Measurements from ENCODE around the gene ATG2A.

ATG2A gene

DNA sequence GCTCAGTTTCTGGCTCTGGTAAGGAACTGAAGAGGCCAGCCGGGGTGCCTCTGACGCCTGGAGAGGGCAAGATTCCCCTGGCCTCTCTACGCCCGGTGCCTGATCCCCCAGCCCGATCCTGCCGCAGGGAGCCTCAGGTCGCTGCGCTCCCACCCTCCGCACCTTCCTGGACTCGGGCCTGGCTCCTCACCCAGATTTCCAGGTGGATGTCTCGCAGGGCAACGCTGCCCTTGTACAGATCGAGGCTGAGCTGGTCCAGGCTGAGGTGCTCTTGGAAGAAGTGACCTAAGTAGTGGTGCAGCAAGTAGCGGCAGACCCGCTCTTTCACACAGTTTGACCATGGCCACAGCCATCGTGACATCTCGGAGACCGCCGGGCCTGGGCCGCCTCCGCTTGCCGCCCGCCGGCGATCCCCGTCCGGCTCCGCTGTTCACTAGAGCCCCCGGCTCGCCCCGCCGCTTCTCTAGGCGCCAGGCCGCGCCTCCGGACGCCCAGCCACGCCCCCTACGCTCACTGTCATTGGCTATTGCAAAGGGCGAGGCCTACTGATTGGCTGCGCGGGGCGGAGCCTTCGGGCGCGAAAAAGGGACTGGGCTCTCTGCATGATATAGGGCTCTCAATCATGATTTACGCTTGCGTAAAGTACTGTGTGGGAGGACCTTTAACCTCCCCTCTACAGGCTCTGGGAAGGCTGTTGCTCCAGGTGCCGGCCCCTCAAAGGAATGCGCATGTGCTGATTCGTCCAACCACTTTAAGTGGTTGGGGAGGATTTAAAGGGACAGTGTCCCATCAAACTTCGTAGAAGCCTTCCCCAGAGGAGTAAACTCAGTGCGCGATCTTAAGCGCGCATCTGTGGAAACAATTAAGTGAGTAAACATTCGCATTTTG lies at the start of gene ATG2A:
Gene ATG2A, minus strand, starts transcription at position 435 of the 888 bp plus-strand sequence. Its CDS starts 74 bp downstream, at position 361.
- DNase-seq = peak; percentile 99

DNA sequence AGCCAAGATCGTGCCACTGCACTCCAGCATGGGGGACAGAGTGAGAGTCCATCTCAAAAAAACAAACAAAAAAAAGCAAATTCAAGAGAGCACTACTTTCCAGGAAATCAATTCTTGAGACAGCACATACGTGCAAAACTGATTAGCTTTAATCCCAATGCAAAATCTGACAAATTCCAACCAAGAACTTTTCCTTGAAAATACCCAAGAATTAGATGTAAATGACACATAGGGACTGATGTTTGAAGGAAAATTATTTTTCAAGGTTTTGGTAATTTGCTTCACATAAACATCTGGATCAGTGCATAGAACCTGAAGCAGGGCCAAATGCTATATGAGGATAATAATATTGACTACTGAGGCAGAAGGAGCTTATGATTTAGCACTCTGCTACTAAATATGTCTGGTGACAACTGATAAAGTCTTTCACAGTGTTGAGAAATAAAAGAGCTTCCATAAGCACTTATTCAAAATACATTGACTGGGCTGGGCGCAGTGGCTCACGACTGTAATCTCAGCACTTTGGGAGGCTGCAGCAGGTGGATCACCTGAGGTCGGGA lies 46.1 kb upstream of the ATG2A start:
- DNase-seq = no peak

DNA sequence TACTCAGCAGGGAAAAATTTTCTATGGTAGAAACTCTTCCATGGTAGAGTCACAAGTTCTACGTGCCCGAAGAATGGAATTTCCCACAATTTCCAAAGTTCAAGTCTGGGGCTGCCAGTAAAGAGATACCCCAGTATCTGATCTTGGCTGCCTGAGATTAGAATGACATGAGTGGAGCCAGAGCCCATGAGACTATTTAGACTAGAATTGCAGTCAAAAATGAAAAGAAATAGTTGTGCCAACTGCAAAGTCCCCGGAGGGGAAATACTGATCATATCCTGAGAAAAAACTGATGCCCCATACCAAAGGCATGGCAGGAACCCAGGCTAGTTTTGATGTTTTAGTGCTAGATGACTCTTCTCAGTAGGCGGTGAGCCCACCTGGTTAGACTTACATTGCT lies 43.7 kb upstream of the ATG2A start:
- DNase-seq = no peak

DNA sequence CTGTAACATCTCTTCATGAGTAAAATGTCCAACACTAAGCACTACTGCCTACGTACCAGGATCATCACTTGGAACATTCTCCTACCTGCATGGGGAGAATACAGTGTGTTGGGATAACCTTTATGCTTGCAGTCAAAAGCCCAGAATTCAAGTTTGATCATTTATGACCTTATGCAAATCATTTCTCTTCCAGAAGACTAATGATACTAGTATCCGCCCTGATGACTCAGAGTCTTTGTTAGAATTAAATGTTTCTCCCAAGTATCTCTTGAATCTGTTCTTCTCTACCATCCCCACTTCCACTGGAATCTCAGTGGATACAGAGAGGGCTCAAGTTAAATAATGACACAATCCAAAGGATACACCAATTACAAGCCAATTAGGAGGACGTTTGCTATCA lies 42.5 kb upstream of the ATG2A start:
- no peak for DNase-seq

DNA sequence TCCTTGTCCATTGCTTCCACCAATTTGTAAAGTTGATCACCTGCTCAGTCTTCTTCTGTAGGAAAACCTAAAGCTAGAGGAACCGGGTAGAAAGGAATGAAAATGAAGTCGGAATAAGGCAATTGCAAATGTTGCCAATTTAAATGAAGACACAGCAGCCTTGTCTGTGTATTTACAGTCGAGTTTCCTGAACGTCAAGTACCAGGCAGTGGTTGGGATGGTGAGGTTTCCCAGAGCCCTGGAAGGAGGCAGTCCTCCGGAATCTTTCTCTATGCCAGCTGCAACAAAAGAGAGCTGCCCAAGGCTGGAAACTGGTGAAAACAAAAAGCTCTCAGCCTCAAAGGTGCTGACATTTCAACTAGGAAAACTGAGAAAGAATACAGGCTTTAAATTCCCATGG lies 37.2 kb upstream of the ATG2A start:
- DNase-seq = no peak

DNA sequence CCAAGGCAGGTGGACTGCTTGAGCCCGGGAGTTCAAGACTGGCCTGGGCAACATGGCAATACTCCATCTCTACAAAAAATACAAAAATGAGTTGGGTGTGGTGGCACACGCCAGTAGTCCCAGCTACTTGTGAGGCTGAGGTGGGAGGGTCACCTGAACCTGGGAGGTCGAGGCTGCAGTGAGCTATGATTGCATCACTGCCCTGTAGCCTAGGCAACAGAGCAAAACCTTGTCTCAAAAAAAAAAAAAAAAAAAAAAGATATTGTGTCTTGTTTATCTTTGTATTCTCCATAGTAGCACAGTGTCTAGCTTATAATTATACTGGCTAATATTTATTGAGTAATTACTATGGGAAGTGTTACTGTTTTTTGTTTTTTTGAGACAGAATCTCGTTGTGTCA lies 34.5 kb upstream of the ATG2A start:
- no peak for DNase-seq

DNA sequence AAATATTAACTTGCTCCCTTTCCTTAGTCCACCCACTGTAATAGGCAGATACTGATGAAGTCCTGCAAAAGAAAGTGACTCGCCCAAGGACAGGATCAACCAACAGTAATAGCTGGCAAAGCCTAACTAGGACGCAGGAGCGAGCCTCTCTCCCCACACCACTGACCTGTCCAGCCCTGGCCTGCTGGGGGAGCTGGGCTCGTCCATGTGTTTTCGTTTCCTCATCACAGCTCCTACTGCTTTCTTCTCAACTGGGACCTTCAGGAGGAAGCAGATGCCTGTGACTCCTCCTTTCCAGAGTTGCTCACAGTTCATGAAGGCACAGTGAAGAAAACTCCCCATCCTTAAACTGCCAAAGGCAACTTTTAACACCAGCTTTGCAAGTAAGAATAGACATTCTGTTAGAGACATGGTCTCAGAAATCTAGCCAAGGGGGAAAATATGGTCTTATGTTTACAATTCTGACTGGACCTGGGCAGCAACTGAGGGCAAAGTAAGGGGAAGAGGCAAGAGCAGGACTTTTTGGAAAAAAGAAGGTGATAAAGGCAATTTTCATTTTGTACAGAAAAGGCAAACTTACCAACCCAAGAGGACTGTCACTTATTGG lies 30.3 kb upstream of the ATG2A start:
- DNase-seq = no peak

DNA sequence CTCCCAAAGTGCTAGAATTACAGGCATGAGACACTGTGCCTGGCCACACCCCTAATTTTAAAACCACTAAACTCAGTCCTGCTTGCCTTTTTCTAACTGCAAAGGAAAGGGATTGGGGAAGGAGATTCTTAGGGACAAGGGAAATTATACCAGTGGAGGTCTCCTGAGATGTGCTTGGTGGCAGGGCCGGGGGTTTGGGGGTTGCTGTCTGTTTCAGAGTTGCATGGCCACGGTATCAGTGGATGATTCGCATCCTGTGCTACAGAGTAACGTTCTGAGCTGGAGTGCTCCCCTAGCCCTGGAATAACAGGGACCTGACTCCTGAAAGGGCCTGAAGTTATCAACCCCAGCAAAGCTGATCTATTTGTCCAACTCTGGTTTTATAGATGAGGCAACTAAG lies 19.5 kb upstream of the ATG2A start:
- no peak for DNase-seq

DNA sequence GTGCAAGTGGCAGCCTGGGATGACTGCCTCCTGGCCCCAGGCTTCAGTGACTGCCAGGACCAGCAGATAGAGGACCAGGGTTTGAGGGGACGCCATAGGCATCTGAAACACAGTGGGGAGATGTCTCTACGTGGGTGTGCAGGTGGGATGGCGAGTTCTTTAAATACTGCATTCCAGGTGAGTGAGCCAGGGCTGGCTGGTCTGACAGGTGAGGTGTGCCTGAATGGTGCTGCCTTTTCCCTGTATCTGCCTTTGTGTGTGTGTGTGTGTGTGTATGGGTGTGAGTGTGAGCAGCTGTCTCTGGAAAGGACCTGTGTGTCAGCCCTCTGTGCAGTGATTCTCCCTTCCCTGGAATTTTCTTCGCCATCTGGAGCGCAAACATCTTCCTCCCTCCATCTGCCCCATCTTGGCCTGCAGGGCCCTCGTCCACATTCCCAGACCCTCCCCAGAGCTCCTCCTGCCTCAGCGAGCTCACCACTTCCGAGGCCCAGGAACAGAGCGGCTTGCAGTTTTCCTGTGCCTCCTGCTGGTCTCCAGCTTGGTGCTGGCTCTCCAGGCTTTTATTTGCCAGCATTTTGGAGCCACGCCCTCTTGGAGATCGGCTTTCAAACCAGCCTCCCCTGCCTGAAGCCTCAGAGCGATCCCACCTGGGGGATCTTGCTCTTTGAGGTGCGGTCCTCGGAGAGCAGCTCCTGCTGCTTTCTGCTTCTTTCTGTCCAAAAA lies 18.5 kb upstream of the ATG2A start, which contains the start of gene GPHA2:
Gene GPHA2, minus strand, starts transcription at position 535 of the 723 bp plus-strand sequence. Its CDS starts 433 bp downstream, at position 102.
- DNase-seq = no peak

DNA sequence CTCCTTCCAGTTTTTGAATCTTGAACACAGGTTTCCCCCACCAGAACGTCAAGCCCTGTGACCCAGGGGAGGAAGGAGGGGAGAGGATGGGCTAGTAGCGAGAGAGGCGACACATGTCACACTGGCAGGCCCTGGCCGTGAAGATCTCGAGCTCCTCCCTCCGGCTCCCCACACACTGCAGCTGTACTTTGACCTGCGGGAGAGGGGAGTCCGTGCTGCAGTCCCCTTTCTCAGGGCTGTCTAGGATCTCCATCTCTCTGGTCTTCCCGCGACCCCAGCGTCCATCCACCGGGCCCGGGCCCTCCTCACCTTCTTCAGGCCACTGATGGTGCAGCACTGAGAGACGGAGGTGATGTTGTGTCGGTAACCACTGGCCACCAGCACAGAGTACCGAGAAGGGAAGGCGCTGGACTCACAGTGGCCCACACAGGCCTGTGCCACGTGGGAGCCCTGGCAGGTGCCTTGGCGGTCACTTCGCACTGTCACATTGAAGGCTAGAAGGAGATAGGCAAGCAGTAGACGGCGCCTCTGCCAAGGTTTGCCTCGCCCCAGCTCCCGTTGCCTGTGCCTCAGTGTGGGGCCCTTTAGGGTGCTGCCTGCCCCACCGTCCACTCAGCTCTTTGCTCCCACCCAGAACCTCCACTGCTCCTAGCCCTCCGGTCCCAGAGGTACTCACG lies 17.8 kb upstream of the ATG2A start:
- no peak for DNase-seq

DNA sequence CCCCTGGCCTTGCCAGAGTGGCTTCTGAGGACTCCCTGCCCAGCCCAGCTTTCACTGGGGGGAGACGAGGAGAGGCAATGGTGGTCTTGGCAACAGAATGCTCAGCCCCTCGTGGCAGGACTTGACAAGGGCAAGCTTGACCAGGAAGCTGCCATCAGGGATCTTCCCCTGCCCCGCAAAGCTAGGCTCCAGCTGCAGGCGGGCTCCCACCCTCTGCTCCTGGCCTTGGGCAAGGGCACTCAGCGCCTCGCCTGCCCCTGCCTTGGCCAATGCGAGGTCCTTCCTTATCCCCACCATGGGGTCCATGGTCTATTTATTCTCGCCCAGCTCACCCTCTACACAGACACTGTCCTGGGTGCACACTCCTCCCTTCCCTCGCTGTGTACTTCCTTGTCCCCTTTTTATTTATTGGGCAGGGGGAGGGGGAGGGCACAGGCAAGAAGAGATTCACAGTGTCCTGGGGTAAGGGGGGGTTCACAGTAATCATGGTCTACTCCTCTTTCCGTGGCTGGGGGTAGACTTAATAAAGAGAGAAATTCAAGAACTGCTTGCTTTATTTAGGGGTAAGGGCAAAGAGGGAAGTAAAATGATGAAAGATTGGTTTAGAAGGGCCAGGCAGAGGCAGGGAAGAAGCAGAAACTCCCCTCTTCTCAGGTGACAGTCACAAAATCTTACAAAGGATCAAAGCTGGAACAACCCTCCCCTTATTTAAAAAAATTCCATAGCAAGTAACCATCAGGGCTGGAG lies 17.1 kb upstream of the ATG2A start:
- DNase-seq = no peak

DNA sequence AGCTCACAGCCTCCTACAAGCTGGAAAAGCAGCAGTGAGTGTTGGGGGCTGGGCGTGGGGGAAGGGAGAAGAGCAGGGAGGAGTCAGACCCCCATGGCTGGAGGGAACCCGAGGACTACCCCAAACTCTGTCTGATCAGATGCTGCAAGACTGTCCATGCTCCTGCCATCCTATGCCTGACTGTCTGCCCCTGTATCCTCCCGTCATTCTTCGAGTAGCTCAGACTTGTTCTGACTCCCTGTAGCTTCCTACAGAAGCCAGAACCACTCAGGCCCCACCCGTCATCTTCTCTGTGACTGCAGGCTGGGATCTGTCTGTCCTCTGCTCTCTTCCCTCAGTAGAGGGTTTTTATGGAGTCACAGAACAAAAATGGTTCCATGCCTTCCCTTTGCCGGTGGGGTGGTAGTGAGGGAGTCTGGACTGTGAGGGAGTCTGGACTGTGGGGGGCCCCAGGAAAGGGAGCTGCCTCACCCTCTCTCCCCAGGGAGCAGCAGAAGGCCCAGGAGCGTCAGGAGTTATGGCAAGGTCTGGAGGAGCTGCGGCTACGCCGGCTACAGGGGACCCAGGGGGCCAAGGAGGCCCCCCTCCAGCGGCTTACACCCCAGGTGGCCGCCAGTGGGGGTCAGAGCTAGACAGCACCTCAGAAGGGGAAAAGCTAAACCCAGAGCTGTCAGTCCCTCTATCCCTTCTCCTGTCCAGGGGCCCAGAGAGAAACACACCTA lies 16.4 kb upstream of the ATG2A start:
- no peak for DNase-seq

DNA sequence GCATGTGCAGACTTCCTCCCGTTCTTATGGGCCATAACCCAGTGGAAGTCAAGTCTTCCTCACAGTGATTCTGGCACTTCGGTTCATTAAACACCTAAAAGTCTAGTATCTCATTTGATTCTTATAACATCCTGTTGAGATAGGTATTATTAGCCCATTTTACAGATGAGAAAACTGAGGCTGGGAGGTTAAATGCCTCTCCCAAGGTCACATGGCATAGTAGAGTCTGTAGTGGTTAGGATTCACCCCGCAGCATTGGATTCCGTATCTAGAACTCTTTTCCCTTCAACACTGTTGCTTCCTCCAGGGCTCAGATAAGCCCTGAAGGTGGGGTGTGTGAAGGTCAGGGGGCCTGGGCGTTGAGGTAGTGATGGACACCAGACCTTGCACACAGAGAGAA lies 15.3 kb upstream of the ATG2A start:
- DNase-seq = no peak

DNA sequence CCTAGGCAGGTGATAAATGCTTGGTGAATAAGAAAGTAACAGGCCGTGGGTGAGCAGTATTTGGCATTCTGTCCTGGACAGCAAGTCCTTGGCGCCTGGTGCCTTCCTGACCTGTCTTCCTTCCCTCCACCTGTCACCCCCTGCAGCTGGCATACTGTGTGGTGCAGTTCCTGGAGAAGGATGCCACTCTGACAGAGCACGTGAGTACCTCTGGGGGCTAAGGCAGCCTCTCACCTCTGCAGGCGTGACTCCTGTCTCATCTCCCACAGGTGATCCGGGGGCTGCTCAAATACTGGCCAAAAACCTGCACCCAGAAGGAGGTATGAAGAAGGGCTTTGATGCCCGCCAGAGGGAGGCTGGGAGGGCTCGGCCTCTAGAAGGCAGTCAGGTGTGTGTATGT lies 14.3 kb upstream of the ATG2A start:
- DNase-seq = no peak

DNA sequence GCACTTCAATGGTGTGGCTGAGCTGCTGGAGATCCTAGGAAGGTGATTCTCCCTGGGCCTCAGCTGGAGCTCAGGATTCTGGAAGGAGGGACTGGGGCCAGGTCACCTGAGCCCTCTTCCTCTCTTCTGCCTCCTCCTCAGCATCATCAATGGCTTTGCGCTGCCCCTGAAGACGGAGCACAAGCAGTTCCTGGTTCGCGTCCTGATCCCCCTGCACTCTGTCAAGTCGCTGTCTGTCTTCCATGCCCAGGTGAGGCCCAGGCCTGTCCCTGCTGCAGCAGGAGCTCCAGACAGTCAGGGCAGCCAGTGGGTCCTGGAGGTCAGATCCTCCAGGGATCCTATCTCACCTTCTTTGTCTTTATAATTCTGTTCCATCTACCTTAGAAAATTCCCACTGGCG lies 13.3 kb upstream of the ATG2A start:
- DNase-seq = no peak

DNA sequence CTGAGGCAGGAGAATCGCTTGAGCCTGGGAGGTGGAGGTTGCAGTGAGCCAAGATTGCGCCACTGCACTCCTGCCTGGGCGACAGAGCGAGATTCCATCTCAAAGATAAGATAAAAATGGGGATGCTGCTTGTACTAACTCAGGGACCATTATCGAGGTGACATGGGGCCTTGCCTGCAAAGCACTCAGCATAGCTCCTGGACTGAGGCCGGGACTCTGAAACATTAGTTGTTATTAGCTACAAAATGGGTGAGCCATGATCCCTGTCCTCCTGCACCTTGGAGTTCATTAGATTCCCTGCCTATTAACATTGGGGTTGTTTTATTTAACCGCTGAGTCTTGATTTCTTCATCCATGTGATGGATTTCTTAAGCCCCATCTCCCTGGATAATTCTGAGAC lies 12.6 kb upstream of the ATG2A start:
- DNase-seq = no peak

DNA sequence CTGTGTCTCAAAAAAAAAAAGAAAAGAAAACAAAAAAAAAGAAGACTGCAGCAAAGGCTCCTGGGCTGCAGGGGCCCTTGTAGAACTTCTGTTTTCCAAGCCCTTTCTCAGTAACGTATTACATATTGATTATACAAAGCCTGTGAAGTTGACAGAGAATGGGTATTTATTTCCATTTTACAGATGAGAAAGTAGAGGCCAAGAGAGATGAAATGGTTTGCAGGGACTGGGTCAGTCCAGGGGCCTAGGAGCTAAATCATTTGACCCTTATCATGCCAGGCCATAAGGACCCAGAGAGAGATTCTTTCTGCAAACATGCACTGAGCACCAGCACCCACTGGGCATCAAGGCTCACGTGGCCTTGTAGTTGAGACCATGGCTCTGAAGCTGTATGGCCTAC lies 11.9 kb upstream of the ATG2A start:
- DNase-seq = no peak

DNA sequence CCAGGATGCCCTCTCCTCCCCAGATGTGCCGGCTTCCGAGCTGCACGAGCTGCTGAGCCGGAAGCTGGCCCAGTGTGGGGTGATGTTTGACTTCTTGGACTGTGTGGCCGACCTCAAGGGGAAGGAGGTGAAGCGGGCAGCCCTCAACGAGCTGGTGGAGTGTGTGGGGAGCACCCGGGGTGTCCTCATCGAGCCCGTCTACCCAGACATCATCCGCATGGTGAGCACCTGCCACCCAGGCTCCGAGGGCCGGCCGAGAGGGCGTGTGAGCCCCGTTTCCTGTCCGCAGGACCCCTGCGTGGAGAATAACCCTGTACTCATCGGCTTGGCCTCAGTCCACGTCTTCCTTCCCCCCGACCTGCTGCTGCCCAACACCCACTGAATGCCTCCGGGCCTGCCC lies 9.7 kb upstream of the ATG2A start:
- no peak for DNase-seq

DNA sequence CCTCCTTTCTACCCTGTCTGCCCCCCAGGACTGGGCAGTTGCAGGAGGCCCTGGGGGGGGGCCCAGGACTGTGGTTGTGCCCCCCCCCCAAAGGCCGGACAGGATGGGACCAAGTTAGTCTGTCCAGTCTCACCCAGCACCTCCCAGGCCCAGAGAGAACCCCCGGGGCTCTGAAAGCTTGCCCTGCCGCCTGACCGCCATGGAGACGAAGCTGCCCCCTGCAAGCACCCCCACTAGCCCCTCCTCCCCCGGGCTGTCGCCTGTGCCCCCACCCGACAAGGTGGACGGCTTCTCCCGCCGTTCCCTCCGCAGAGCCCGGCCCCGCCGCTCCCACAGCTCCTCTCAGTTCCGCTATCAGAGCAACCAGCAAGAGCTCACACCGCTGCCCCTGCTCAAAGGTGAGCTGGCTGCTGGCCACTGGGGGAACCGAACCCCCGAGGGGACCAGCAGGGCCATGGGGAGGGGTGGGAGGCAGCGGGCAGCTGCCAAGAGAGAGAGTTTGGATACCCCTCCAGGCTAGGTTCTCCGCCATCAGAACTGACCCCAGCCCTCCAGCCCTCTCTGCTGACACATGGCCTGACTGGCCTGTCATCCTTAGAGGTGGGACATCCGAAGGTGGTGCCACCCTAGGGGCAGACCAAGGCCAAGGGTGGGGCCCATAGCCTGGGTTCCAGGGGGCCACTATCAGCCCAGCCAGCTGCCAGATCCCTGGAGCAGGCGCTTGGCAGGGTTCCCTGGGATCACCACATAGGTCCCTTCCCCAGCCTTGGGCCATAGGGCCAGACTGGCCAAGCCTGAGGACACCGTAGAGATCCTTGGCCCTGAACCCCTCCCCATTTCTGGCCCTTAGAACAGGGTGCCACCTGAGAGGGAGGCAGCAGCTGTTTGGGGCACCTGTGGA lies 8.8 kb upstream of the ATG2A start:
- DNase-seq = no peak

DNA sequence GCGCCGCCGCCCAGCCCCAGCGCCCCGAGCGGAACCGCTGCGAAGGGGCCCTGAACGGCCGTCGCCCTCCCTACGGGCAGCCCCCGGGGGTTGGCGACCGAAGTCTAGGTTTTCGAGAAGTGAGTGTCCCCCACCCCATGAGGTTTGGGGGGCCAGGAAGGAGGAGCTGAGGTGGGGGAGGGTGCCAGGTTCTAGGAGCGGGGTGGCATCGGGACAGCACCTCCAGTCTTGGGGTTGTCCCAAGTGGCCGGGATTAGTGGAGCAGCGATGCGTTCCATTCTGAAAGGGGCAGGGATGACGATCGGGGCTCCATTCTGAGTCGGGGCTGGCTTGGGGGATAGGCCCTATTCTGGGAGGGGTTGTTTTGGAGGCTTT lies 7.9 kb upstream of the ATG2A start:
- DNase-seq = no peak

All from midbrain (tissue), 1 donor.